GM18526 (cell line): ENCODE data around the gene PAQR5.

Source experiments
- POLR2A ChIP-seq: IDR thresholded peaks from 3 replicates; pipeline ENCODE4 v1.6.1; 2011; ENCODE audit not compliant: insufficient read length; ENCODE audit errors: extremely low read depth

The PAQR5 gene

GRCh38 chr15:69435985-69436384, 137.3 kb downstream of the PAQR5 start:
- TF ChIP-seq POLR2A, result no peak

DNA sequence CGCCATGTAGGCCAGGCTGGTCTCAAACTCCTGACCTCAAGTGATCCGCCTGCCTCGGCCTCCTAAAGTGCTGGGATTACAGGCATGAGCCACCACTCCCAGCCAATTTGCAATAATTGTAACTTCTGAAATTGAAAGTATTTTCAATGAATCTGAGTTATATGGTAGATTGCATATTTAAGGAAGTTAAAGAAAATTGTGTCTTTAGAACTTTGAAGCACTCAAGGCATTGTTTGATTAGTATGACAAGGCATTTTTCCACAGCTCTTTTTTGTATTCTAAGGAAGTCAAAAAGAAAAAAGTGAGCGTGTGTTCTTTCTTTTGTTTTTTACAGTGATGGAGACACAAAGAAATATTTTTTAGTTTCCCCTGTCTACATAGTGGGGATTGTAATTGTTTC, 138.2 kb downstream of the PAQR5 start:
- no peak for TF ChIP-seq POLR2A

- no peak for TF ChIP-seq POLR2A
Observed at GRCh38 chr15:69439623-69440022, 140.9 kb downstream of the PAQR5 start.

DNA sequence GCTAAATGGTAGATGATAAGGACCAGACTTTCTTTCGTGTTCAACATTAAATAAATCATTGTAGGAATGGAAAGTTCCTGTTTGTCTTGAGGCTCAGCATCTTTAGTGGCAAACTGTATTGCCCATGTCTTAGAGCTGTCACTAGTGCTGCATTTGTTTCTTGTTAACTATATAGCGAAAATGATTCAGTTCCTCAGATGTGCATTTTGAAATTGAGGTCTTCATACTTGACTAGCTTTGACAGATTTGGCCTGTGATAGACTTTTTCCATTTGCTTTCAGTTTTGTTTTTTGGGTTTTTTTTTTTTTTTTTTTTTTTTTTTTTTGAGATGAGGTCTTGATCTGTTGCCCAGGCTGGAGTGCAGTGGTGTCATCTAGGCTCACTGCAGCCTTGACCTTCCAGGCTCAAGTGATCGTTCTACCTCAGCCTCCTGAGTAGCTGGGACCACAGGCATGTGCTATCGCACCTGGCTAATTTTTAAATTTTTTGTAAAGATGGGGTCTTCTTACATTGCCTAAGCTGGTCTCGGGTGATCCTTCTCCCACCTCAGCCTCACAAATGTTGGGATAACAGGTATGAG, 144.4 kb downstream of the PAQR5 start:
- no peak for TF ChIP-seq POLR2A

DNA sequence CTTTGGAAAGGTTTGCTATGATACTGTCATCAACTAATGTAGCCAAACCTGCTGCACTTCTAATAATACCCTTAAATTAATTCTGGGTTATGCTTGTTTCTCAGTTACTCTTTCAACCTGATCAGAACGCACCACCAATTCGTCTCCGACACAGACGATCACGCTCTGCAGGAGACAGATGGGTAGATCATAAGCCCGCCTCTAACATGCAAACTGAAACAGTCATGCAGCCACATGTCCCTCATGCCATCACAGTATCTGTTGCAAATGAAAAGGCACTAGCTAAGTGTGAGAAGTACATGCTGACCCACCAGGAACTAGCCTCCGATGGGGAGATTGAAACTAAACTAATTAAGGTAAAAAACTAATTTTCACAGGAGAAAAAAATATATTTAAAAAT, 146.0 kb downstream of the PAQR5 start:
- TF ChIP-seq POLR2A, result no peak

- no peak for TF ChIP-seq POLR2A
Observed at GRCh38 chr15:69446953-69447352, 148.2 kb downstream of the PAQR5 start.

- TF ChIP-seq POLR2A, result no peak
Observed at GRCh38 chr15:69450968-69451695, 152.4 kb downstream of the PAQR5 start.

DNA sequence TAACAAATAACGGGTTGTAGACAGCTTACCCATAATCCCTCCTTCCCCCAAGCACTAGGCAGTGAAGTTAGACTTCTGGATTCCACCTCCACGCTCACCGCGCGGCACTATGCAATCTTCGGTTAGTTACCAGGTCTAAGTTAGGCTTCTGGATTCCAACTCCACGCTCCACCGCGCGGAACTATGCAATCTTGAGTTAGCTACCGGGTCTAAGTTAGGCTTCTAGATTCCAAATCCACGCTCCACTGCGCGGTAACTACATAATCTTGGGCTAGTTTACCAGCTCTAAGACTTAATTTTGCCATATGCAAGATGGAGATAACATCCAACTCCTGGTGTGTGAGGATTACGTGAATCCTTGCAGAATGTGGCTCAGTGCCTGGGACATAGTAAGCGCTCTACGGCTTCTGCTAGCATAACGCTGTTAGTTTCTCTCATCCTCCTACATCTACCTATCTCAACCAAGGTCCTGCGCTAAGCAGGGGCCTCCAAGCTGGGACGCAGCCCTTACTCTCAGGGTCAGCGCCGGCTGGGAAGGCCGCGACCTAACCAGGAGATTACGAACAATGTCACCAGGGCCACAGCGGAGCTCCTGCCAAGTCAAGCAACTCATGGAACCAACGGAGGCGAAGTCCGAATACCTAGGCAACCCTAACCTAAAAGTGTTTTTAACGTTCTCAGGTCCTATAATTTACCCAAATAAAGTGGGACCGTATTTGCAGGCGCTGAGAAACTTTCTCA, 153.4 kb downstream of the PAQR5 start:
- TF ChIP-seq POLR2A, result no peak

GRCh38 chr15:69452692-69453521, 154.2 kb downstream of the PAQR5 start, which contains the start of gene RPLP1:
RPLP1 (plus strand) TSS chr15:69452818; CDS start chr15:69452949, 131 bp downstream.
- TF ChIP-seq POLR2A, result peak; percentile 100

- no peak for TF ChIP-seq POLR2A
Observed at GRCh38 chr15:69454953-69455352, 156.2 kb downstream of the PAQR5 start.

- TF ChIP-seq POLR2A, result peak; percentile 33
Observed at GRCh38 chr15:69456208-69457166, 157.8 kb downstream of the PAQR5 start.
